Measurements from ENCODE around the gene SORCS2.

Gene SORCS2

GRCh38 chr4:7333801-7334421, 141.6 kb downstream of the SORCS2 start:
- in situ Hi-C loops (cut with MboI; ENCODE audit: low sequenced_read_pairs): no loop called here

GRCh38 chr4:7334521-7335275, 142.4 kb downstream of the SORCS2 start:
- in situ Hi-C loops (cut with MboI; ENCODE audit: low sequenced_read_pairs): no loop called here

- in situ Hi-C loops (cut with MboI; ENCODE audit: low sequenced_read_pairs): no loop called here
Observed at GRCh38 chr4:7335344-7336066, 143.2 kb downstream of the SORCS2 start.

DNA sequence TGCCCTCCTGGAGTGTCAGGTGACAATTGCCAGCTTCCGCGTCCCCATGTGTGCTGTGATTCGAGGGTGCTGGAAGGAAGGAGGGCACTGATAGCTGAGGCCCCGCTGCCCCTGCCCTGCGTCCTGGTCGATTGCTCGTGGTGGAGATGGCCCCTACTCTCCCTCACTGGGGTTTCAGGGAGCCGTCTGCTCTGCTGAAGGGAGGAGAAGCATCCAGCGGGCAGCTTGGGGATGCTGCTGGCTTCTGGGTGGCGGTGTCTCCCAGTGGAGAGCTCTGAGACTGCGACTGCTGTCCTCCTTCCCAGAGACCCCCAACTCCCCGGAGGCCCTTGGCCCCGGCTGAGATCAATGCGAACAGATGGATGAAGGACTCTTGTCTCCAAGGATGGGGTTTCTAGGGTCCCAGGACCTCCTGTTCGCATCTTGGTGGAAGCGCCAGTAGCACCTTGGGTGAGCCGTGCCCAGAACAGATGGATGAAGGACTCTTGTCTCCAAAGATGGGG, 143.8 kb downstream of the SORCS2 start:
- in situ Hi-C loops (cut with MboI; ENCODE audit: low sequenced_read_pairs): no loop called here

DNA sequence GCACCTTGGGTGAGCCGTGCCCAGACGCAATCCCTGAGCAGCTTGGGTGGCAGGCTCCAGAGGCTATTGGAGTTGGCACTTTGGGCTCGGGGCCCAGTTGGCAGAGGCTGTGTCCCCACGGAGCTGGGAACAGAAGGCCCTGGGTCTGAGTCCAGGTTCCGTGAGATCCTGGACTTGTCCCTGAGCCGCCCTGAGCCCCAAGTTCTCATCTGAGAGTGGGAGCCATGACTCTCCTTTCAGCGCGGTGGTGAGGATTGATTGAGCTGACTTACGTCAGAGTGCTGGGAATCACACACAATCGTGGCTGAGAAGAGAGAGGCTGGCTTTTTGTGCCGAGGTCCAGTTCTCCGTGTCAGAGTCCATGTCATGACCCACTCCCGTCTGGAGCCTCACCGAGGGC, 144.4 kb downstream of the SORCS2 start:
- in situ Hi-C loops (cut with MboI; ENCODE audit: low sequenced_read_pairs): no loop called here

DNA sequence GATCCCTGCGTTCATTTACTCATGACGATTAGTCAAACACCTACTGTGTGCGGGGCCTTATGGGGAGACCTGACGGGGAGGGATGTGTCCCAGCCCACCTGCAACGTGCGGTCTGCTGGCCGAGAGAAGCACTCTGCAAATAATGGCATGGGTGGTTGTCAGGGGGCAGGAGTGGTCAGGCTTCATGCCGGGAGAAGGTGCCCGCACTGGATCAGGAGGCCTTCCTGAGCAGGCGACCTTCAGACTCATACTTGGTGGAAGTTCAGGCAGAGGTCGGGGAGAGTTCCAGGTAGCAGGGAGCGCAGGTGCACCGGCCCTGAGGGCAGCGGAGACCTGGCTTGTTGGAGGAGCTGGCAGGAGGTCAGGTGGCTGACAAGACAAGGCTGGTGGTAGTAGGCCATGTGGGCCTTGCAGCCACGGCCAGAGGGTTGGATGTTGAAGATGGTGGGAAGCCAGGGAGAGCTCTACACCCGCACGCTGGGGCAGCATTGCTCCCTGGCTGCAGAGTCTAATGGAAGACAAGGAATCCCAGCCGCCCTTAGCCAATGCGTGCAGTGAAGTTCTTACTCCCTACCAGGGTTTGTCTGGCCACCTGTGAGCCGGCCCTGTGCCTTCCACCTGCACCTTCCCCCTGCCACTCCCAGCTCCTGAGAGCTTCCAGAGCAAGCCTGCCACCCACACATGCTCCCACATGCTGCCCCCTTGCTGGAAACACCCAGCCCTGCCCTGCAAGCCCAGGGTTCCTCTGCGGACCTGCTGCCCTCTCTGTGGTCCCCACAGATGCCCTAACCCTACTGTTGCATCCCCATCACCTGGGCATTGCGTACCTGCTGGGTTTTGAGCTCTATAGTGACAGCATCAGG, 145.1 kb downstream of the SORCS2 start:
- in situ Hi-C loops (cut with MboI; ENCODE audit: low sequenced_read_pairs): no loop called here

DNA sequence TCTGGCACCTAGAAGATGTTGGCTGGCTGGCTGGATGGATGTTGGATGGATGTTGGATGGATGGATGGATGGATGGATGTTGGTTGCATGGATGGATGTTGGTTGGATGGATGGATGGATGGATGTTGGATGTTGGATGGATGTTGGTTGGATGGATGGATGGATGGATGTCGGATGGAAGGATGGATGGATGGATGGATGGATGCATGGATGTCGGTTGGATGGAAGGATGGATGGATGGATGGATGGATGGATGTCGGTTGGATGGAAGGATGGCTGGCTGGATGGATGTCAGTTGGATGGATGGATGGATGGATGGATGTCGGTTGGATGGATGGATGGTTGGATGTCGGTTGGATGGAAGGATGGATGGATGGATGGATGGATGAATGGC, 145.7 kb downstream of the SORCS2 start:
- in situ Hi-C loops (cut with MboI; ENCODE audit: low sequenced_read_pairs): no loop called here

- in situ Hi-C loops (cut with MboI; ENCODE audit: low sequenced_read_pairs): no loop called here
Observed at GRCh38 chr4:7338876-7339623, 146.7 kb downstream of the SORCS2 start.

GRCh38 chr4:7339751-7340552, 147.6 kb downstream of the SORCS2 start:
- in situ Hi-C loops (cut with MboI; ENCODE audit: low sequenced_read_pairs): no loop called here

DNA sequence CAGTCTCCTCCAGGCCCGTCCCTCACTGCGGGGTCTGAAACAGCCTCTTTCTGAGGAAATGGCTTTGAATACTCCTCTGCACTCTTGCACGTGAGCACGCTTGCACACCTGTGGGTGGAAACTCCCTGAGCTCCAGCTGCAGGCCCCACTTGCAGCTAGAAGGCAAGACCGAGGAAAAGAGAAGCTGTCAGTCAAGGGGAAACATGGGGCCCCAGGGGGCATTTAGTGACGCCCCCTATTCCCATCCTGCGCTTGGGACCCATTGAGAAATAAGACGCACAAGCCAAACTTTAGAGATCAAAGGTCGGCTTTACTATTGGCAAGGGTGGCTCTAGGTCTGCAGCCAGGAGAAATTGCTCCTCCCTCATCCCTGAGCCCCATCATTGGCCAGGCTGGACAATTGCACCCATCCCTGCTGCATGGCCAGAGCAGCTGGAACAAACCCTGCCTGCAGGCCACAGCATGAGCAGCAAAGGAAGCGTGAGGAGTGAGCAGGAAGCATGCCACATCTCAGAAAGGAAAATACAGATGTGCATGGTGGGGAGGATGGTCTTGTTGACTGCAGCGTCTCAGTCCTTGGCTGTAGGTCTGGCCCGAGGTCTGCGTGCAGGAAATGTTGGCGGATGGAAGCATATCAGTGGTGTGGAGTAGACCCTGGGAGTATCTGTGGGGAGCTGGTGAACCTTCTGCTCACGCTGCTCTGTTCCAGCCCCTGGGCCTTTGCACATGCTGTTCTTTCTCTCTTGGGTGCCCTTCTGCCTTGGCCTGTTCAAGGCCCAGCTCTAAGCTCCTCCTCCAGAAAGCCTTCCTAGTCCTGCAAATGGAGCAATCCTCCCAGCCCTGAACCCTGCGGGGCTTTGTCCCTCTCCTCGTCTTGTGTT, 148.5 kb downstream of the SORCS2 start:
- in situ Hi-C loops (cut with MboI; ENCODE audit: low sequenced_read_pairs): no loop called here

DNA sequence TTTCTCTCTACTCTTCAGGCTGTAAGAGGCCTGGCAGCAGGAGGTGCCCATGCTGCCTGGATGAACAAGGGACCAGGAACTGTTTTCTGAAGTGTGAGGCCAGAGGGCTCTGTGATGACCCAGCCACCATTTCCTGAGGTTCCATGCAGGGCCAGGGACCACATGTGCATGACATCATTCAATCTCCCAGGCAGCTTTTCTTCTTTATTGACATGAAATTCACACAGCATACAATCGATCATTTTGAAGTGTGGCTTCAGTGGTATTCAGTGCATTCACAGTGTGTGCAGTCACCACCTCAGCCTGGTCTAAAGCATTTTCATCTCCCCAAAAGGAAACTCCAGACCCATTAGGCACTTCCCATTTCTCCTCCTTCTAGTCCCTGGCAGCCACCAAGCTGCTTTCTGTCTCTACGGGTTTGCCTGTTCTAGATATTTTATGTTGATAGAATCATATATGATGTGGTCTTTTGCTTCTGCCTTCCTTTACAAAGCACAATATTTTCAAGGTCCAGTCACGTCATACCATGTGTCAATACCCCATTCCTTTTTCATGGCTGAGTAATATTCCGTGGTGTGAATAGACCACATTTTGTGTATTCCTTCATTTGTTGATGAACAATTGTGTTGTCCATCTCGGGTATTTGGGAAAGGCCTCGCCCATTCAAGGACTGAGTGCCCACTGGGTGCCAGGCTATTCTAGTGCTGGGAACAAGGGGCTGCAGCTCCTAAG, 149.3 kb downstream of the SORCS2 start:
- in situ Hi-C loops (cut with MboI; ENCODE audit: low sequenced_read_pairs): no loop called here

DNA sequence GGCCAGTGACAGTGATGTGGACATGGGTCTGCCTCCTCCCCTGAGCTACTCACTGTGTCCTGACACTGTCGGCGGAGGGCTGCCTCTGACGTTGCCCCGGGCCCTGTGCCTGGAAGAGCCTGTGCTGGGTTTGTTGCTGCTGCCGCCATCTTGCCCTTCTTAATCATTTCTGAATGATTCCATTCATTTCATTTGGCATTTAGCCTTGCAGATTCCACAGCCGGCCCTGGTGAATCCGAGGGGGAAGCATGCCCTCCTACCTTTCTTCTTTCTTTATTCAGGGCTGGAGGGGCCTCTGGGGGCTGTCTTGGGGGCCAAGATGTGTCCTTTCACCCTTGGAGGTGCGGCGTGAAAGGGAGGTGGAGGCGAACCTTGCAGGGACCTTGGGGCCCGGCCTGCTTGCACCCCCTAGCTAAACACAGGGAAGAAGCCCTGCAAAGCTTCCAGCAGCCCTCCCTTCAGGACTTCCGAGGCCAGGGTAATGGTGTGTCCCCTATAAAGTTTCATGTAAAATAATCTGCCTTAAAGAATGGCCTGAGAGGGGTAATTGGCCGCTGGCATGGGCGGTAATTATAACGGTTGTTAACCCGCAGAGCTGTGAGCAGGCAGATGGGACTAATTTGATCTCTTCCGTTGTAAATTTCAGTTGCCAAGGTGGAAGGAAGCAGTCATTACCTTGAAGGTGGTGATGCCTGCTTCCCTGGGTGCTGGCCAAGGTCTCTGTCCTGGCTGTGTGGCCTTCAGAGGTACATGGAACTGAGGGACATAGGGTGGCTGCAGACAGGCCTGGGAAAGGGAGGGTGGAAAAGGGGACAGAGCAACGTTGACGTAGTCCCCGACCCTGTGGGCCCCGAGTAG, 150.1 kb downstream of the SORCS2 start:
- in situ Hi-C loops (cut with MboI; ENCODE audit: low sequenced_read_pairs): no loop called here

GRCh38 chr4:7343081-7343655, 150.8 kb downstream of the SORCS2 start:
- in situ Hi-C loops (cut with MboI; ENCODE audit: low sequenced_read_pairs): no loop called here

DNA sequence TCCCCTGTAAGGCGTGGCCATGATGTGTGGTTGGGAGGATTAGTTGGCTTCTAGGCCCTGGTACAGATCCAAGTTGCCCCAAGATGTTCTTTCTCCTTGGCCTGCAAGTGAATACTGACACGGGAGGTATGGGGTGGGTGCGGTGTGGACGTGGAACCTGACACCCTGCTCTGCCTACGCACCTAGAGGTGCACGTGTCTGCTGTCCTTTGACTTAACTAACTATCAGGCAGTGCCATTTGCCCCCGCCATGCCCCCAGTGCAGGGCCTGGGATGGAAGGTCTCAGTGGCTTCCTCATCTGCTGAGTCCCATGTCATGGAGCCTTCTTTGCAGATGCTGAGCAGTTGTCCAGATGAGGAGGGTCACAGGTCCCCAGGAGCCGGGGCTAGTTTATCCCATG, 151.6 kb downstream of the SORCS2 start:
- in situ Hi-C loops (cut with MboI; ENCODE audit: low sequenced_read_pairs): no loop called here

GRCh38 chr4:7344636-7345155, 152.4 kb downstream of the SORCS2 start:
- in situ Hi-C loops (cut with MboI; ENCODE audit: low sequenced_read_pairs): no loop called here

GRCh38 chr4:7347981-7348380, 155.6 kb downstream of the SORCS2 start:
- in situ Hi-C loops (cut with MboI; ENCODE audit: low sequenced_read_pairs): no loop called here
